Uterus (tissue), 2 donors: ENCODE results near the gene LEKR1.

ENCODE experiments used
- CTCF ChIP-seq, 4 experiments: fragments of 200-600 bp in 2 of 4; fragments of 450-650 bp in 2 of 4; sonication (generic) in 2 of 4; IDR thresholded peaks; one replicate each; pipeline ENCODE4 v1.5.1; 2016 to 2019; ENCODE audit warnings: antibody characterized with exemption in 4 of 4, mild to moderate bottlenecking in 2 of 4, moderate library complexity in 1 of 4
- POLR2A ChIP-seq, 2 donors: fragments of 450-650 bp; IDR thresholded peaks; one replicate each; pipeline ENCODE4 v1.6.1; 2016; ENCODE audit warnings: antibody characterized with exemption in 2 of 2, mild to moderate bottlenecking in 1 of 2, moderate library complexity in 1 of 2

GRCh38 chr3:157094751-157095480 lies 268.8 kb downstream of the LEKR1 start:
- TF ChIP-seq CTCF (IDR thresholded peaks at IDR 0.05) (no peak), POLR2A (IDR thresholded peaks at IDR 0.05) (no peak)
